OCI-LY3 (cell line): ENCODE measurements around the gene ARFGAP2.

ENCODE experiments used
- H2AFZ ChIP-seq: fragments of 200-600, 300-600 bp; shearing (Covaris generic); 2 replicates; pipeline ENCODE4 v1.6.0; 2014; ENCODE audit warnings: antibody characterized with exemption, low read depth, low read length
- H3K27ac ChIP-seq: fragments of 200-600, 300-600 bp; sonication (generic); 2 replicates; pipeline ENCODE4 v1.5.1; 2014; ENCODE audit warnings: mild to moderate bottlenecking, low read length, moderate library complexity, mixed read lengths
- H3K27me3 ChIP-seq: fragments of 200-600, 300-600 bp; sonication (generic); 2 replicates; pipeline ENCODE4 v1.6.1; 2014; ENCODE audit warnings: low read depth, low read length, mixed read lengths
- H3K36me3 ChIP-seq: fragments of 200-600, 300-600 bp; sonication (generic); replicated peaks from 2 replicates; pipeline ENCODE3; 2014; ENCODE audit warnings: low read depth, low read length, mixed read lengths
- H3K4me1 ChIP-seq: fragments of 300-600, 200-600 bp; sonication (generic); 2 replicates; pipeline ENCODE4 v1.6.1; 2014; ENCODE audit warnings: low read length, mixed read lengths
- H3K4me2 ChIP-seq: fragments of 200-600, 300-600 bp; sonication (generic); 2 replicates; pipeline ENCODE4 v1.6.1; 2014; ENCODE audit warnings: low read length, mixed read lengths
- H3K4me3 ChIP-seq: fragments of 300-600, 200-600 bp; sonication (generic); 2 replicates; pipeline ENCODE4 v1.5.1; 2014; ENCODE audit warnings: antibody characterized with exemption, mild to moderate bottlenecking, low read length, moderate library complexity
- H3K79me2 ChIP-seq: fragments of 300-600, 200-600 bp; shearing (Covaris generic); 2 replicates; pipeline ENCODE4 v1.6.1; 2014; ENCODE audit warnings: mild to moderate bottlenecking, low read length, mixed read lengths
- H3K9ac ChIP-seq: fragments of 300-600, 200-600 bp; shearing (Covaris generic); 2 replicates; pipeline ENCODE4 v1.6.0; 2014; ENCODE audit warnings: mild to moderate bottlenecking, low read length, moderate library complexity
- H3K9me3 ChIP-seq: fragments of 200-600, 300-600 bp; shearing (Covaris generic); 2 replicates; pipeline ENCODE4 v1.6.1; 2014; ENCODE audit warnings: low read length, mixed read lengths; ENCODE audit not compliant: insufficient read depth
- H4K20me1 ChIP-seq: fragments of 200-600, 300-600 bp; sonication (generic); 2 replicates; pipeline ENCODE4 v1.6.1; 2016; ENCODE audit warnings: low read length, mixed read lengths; ENCODE audit not compliant: insufficient read depth
- EZH2phosphoT487 ChIP-seq: fragments of 200-600 bp; shearing (Covaris generic); IDR thresholded peaks from 2 replicates; pipeline ENCODE4 v1.6.1; 2018; ENCODE audit warnings: antibody characterized with exemption, mixed run types, low read depth
- TF ChIP-seq, protein P1 (sequence below): fragments of 200-600, 300-600 bp; sonication (generic); IDR thresholded peaks from 2 replicates; pipeline ENCODE4 v1.5.1; 2014; ENCODE audit warnings: antibody characterized with exemption, low read length, low read depth

The ARFGAP2 gene

GRCh38 chr11:47144541-47144940, 32.1 kb downstream of the ARFGAP2 start:
- no peak overlapping the region for H3K4me3 ChIP-seq
- no peaks in the 10 kb centered on the region for H3K4me1 ChIP-seq
- H3K9ac ChIP-seq: no peak overlapping the region
- no peak overlapping the region for H3K4me2 ChIP-seq
- no peak overlapping the region for H2AFZ ChIP-seq
- no peaks in the 10 kb centered on the region for H3K36me3 ChIP-seq
- no peak overlapping the region for H3K27ac ChIP-seq
- no peaks in the 10 kb centered on the region for H4K20me1 ChIP-seq
- no peaks in the 10 kb centered on the region for H3K79me2 ChIP-seq
- H3K9me3 ChIP-seq: no peaks in the 10 kb centered on the region
- H3K27me3 ChIP-seq: no peaks in the 10 kb centered on the region
- TF ChIP-seq, protein P1, sequence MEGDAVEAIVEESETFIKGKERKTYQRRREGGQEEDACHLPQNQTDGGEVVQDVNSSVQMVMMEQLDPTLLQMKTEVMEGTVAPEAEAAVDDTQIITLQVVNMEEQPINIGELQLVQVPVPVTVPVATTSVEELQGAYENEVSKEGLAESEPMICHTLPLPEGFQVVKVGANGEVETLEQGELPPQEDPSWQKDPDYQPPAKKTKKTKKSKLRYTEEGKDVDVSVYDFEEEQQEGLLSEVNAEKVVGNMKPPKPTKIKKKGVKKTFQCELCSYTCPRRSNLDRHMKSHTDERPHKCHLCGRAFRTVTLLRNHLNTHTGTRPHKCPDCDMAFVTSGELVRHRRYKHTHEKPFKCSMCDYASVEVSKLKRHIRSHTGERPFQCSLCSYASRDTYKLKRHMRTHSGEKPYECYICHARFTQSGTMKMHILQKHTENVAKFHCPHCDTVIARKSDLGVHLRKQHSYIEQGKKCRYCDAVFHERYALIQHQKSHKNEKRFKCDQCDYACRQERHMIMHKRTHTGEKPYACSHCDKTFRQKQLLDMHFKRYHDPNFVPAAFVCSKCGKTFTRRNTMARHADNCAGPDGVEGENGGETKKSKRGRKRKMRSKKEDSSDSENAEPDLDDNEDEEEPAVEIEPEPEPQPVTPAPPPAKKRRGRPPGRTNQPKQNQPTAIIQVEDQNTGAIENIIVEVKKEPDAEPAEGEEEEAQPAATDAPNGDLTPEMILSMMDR: no peak
- no peak for TF ChIP-seq EZH2phosphoT487

DNA sequence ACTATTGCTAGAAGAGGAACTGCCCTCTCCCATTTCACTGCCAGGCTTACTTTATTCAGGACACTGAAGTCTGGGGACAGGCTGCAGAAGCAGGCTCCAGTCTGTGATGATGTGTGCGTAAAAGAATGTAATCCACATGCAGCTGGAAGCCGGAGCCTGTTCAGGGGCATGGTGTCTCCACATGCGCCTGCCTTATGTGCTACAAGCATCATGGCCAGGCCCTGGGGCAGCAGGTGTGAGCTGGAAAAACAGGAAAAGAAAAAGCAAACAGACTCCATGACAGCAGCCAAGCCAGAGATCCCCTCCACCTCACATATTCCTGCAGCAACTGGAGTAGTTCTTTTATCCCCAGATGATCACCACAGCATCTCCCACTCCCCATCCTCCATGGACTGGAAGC, 33.4 kb downstream of the ARFGAP2 start:
- no peak overlapping the region for H3K9ac ChIP-seq
- H4K20me1 ChIP-seq: no peaks in the 10 kb centered on the region
- no peak overlapping the region for H3K4me2 ChIP-seq
- no peaks in the 10 kb centered on the region for H3K27me3 ChIP-seq
- no peaks in the 10 kb centered on the region for H3K9me3 ChIP-seq
- H3K79me2 ChIP-seq: no peaks in the 10 kb centered on the region
- TF ChIP-seq, protein P1: no peak
- no peak overlapping the region for H3K4me3 ChIP-seq
- no peaks in the 10 kb centered on the region for H3K36me3 ChIP-seq
- H3K4me1 ChIP-seq: no peaks in the 10 kb centered on the region
- H2AFZ ChIP-seq: no peak overlapping the region
- no peak overlapping the region for H3K27ac ChIP-seq

DNA sequence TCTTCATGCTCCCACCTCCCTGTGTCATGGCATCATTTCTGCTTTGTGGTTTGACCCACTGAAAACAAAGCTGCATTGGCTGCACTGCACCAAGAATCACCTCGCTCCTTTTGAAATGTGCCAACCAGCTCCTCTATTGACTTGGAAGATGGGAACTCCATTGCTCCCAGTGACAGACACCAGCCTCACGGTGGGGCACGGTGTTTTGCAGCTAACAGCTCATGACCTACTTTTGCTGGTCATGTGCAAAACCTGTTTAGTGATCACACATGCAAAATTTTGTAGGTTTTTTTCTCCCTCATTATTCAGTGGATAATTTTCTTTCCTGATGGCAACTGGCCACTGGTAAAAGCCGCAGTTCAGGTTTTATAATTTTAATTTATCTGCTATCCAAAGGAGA, 36.8 kb downstream of the ARFGAP2 start:
- no peak for TF ChIP-seq EZH2phosphoT487
- TF ChIP-seq, protein P1: no peak
- no peak overlapping the region for H2AFZ ChIP-seq

DNA sequence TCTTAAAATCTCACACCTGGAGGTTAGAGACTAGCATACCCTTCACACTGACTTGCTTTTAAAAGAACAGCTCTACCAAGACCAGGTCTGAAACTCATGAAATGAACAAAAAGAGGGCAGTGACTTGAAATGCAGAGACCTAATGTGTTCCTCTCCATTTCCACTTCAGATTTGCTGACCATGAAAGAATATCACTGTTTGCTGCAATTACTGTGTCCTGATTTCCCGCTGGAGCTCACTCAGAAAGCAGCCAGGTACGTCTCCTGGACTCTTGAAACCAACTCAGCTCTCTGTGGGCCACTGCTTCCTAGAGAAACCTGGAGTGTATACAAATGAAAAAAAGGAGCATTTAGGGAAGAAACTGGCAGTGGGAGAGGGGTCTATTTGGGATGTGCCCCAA, 39.2 kb downstream of the ARFGAP2 start:
- no peak overlapping the region for H3K27ac ChIP-seq
- no peaks in the 10 kb centered on the region for H3K36me3 ChIP-seq
- no peaks in the 10 kb centered on the region for H3K9me3 ChIP-seq
- H4K20me1 ChIP-seq: no peaks in the 10 kb centered on the region
- H3K79me2 ChIP-seq: no peaks in the 10 kb centered on the region
- no peak overlapping the region for H3K4me3 ChIP-seq
- TF ChIP-seq, protein P1: no peak
- H3K27me3 ChIP-seq: no peaks in the 10 kb centered on the region
- H3K4me2 ChIP-seq: no peak overlapping the region
- H3K4me1 ChIP-seq: no peaks in the 10 kb centered on the region
- no peak overlapping the region for H3K9ac ChIP-seq
- no peak overlapping the region for H2AFZ ChIP-seq

More for the DNA sequence above, 36.8 kb downstream of the ARFGAP2 start:
- H3K27me3 ChIP-seq: no peaks in the 10 kb centered on the region
- H3K9me3 ChIP-seq: no peaks in the 10 kb centered on the region
- no peak overlapping the region for H3K27ac ChIP-seq
- H3K4me1 ChIP-seq: no peaks in the 10 kb centered on the region
- no peaks in the 10 kb centered on the region for H3K36me3 ChIP-seq
- no peak overlapping the region for H3K9ac ChIP-seq
- no peaks in the 10 kb centered on the region for H3K79me2 ChIP-seq
- H4K20me1 ChIP-seq: no peaks in the 10 kb centered on the region
- H3K4me3 ChIP-seq: no peak overlapping the region
- H3K4me2 ChIP-seq: no peak overlapping the region
